Measurements from ENCODE around the gene TBC1D10A. TPM values are rescaled to one million over a fixed set of nuclear protein-coding genes. Genes with fewer than 3 reads are reported as not detected.

Gene TBC1D10A
- total RNA-seq, 1 experiment from 2014 or later: 11.1 TPM

DNA sequence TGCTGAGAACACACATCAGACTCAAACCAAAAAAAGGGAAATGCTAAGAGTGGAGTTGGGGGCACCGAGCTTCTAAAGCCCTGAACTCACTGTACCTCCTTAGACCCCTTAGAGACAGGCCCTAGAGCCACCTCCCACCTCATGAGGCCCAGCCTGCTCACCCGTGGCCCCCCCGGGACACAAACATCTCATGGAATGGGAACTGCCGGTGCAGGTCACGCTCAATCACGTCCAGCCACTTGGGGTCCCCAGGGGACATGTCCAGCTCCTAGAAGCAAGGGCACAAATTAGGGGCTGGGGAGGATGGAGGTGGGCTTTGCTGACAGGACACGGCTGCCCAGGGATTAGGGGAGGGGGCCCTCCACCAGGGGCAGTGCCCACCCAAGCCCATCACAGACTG, 31.2 kb downstream of the TBC1D10A start:
- Mint-ChIP-seq H3K9me3 (no peaks in the 10 kb centered on the region), H3K4me3 (no peak overlapping the region), H3K27me3 (ENCODE audit: low read depth) (no peaks in the 10 kb centered on the region), H3K4me1 (no peaks in the 10 kb centered on the region; the same call in 1 of the 2 replicates), H3K27ac (no peak overlapping the region), H3K36me3 (no peaks in the 10 kb centered on the region)
- no peak for DNase-seq (ENCODE audit: low spot score)
- ATAC-seq: no peak
- POLR2A ChIA-PET: no interaction called here
- TF ChIP-seq, protein P1, sequence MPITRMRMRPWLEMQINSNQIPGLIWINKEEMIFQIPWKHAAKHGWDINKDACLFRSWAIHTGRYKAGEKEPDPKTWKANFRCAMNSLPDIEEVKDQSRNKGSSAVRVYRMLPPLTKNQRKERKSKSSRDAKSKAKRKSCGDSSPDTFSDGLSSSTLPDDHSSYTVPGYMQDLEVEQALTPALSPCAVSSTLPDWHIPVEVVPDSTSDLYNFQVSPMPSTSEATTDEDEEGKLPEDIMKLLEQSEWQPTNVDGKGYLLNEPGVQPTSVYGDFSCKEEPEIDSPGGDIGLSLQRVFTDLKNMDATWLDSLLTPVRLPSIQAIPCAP (CRISPR knock-in tag; IDR thresholded peaks at IDR 0.05): no peak
- TF ChIP-seq, protein P2, sequence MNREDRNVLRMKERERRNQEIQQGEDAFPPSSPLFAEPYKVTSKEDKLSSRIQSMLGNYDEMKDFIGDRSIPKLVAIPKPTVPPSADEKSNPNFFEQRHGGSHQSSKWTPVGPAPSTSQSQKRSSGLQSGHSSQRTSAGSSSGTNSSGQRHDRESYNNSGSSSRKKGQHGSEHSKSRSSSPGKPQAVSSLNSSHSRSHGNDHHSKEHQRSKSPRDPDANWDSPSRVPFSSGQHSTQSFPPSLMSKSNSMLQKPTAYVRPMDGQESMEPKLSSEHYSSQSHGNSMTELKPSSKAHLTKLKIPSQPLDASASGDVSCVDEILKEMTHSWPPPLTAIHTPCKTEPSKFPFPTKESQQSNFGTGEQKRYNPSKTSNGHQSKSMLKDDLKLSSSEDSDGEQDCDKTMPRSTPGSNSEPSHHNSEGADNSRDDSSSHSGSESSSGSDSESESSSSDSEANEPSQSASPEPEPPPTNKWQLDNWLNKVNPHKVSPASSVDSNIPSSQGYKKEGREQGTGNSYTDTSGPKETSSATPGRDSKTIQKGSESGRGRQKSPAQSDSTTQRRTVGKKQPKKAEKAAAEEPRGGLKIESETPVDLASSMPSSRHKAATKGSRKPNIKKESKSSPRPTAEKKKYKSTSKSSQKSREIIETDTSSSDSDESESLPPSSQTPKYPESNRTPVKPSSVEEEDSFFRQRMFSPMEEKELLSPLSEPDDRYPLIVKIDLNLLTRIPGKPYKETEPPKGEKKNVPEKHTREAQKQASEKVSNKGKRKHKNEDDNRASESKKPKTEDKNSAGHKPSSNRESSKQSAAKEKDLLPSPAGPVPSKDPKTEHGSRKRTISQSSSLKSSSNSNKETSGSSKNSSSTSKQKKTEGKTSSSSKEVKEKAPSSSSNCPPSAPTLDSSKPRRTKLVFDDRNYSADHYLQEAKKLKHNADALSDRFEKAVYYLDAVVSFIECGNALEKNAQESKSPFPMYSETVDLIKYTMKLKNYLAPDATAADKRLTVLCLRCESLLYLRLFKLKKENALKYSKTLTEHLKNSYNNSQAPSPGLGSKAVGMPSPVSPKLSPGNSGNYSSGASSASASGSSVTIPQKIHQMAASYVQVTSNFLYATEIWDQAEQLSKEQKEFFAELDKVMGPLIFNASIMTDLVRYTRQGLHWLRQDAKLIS (CRISPR knock-in tag; IDR thresholded peaks at IDR 0.05; ENCODE audit: borderline replicate concordance): no peak
- TF ChIP-seq ZNF396 (CRISPR knock-in tag; IDR thresholded peaks at IDR 0.05; ENCODE audit: borderline replicate concordance): no peak
- TF ChIP-seq GABPB1 (CRISPR knock-in tag; IDR thresholded peaks at IDR 0.05): no peak
- no peak for TF ChIP-seq CREB1 (CRISPR knock-in tag; IDR thresholded peaks at IDR 0.05)
- no peak for TF ChIP-seq ZNF425 (CRISPR knock-in tag; conservative IDR thresholded peaks at IDR 0.05)
- no peak for TF ChIP-seq MYBL2 (CRISPR knock-in tag; IDR thresholded peaks at IDR 0.05)
- TF ChIP-seq NR2C2 (CRISPR knock-in tag; IDR thresholded peaks at IDR 0.05): no peak
- TF ChIP-seq HMGXB4 (CRISPR knock-in tag; IDR thresholded peaks at IDR 0.05): no peak
- TF ChIP-seq TEAD4 (CRISPR knock-in tag; IDR thresholded peaks at IDR 0.05): no peak
- no peak for TF ChIP-seq ATF2 (CRISPR knock-in tag; IDR thresholded peaks at IDR 0.05; ENCODE audit: borderline replicate concordance, low read depth)
- CTCF ChIA-PET: interaction anchor here (1.1 to 1.7 kb wide), 2 partner anchors 8 to 33 kb away, joined by 3 to 5 read pairs; no protein-coding TSS in a partner anchor

- no peak overlapping the region for H3K27ac Mint-ChIP-seq
- H3K36me3 Mint-ChIP-seq: no peaks in the 10 kb centered on the region
- CTCF ChIA-PET: no interaction called here
- TF ChIP-seq ZNF425 (CRISPR knock-in tag; conservative IDR thresholded peaks at IDR 0.05) (no peak), SP1 (CRISPR knock-in tag; conservative IDR thresholded peaks at IDR 0.05) (no peak), NFYB (CRISPR knock-in tag; conservative IDR thresholded peaks at IDR 0.05; ENCODE audit: low read depth) (no peak), TEAD1 (CRISPR knock-in tag; IDR thresholded peaks at IDR 0.05) (no peak)
- DNase-seq (ENCODE audit: low spot score): no peak
- peaks cover 6% of the 10 kb centered on the region; the same call in 1 of the 2 replicates for H3K4me1 Mint-ChIP-seq
- no peaks in the 10 kb centered on the region for H3K9me3 Mint-ChIP-seq
- H3K27me3 Mint-ChIP-seq (ENCODE audit: low read depth): no peaks in the 10 kb centered on the region
- no peak overlapping the region for H3K4me3 Mint-ChIP-seq
- POLR2A ChIA-PET: no interaction called here
- no peak for ATAC-seq
Measured at GRCh38 chr22:30294830-30295229, 31.9 kb downstream of the TBC1D10A start.
